GM12891 (cell line): ENCODE results near the gene PLSCR5.

ENCODE experiments used
- POLR2A ChIP-seq: IDR thresholded peaks from 2 replicates; pipeline ENCODE4 v1.6.1; 2011; ENCODE audit warnings: low read depth, low read length, control low read depth
- POLR2AphosphoS5 ChIP-seq: IDR thresholded peaks from 2 replicates; pipeline ENCODE4 v1.6.1; 2011; ENCODE audit warnings: low read depth, low read length, control low read depth

DNA sequence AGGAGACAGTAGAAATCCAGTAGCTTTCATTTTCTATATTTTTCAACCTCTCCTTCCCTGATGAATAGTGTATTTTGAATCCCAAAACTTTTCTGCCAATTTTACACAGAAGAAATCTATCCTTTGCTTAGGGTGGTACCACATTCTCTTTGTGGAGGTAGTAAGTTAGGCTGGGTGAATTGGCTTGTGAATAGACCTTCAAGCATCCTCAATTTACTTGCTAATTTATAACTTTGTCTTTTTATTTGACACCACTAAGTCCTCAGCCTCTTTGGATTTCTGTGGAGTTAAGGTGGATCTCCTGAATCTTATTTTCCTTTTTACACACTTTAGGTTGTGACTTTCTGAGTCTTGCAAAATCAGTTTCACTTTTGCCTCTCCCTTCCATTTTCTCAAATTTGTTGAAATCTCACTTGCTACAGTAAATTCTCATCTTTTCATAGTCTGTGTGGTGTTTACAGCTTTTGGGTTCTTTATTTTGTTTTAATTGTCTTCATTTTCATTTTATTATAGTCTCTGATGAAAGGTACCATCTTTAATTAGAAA, 55.0 kb downstream of the PLSCR5 start:
- TF ChIP-seq POLR2AphosphoS5, result no peak
- no peak for TF ChIP-seq POLR2A
